GM23338 (cell line): ENCODE results near the gene BPIFB2. TPM values are rescaled to one million over a fixed set of nuclear protein-coding genes. Genes with fewer than 3 reads are reported as not detected.

ENCODE experiments used
- ATAC-seq: fragments of 200-7000 bp; cut with Tn5 transposase; 3 replicates; pipeline ENCODE4 v1.9.1; 2020
- DNase-seq: peaks from one replicate; pipeline ENCODE4 v3.0.0-alpha.2; 2015; ENCODE audit warnings: low spot score
- H2AFZ ChIP-seq: fragments of 200-600 bp; sonication (generic); 2 replicates; pipeline ENCODE4 v1.8.0; 2016; ENCODE audit warnings: antibody characterized with exemption, mild to moderate bottlenecking, moderate library complexity
- H3F3A ChIP-seq: fragments of 200-600 bp; sonication (generic); replicated peaks from 2 replicates; pipeline ENCODE4 v1.8.0; 2017; ENCODE audit warnings: antibody characterized with exemption, mixed run types, low read depth
- H3K27ac ChIP-seq: fragments of 200-600 bp; sonication (generic); 2 replicates; pipeline ENCODE4 v1.6.1; 2016; ENCODE audit warnings: low read depth
- H3K27me3 ChIP-seq: fragments of 200-600 bp; sonication (generic); 2 replicates; pipeline ENCODE4 v1.8.0; 2016; ENCODE audit warnings: mild to moderate bottlenecking, mixed run types, moderate library complexity; ENCODE audit not compliant: insufficient read depth
- H3K36me3 ChIP-seq: fragments of 200-600 bp; sonication (generic); 2 replicates; pipeline ENCODE4 v1.8.0; 2016; ENCODE audit warnings: mild to moderate bottlenecking; ENCODE audit not compliant: insufficient read depth
- H3K4me1 ChIP-seq: fragments of 200-600 bp; sonication (generic); 2 replicates; pipeline ENCODE4 v1.8.0; 2016; ENCODE audit warnings: mild to moderate bottlenecking, moderate library complexity; ENCODE audit not compliant: insufficient read depth
- H3K4me2 ChIP-seq: fragments of 200-600 bp; sonication (generic); 2 replicates; pipeline ENCODE4 v1.7.1; 2017; ENCODE audit warnings: mixed run types
- H3K4me3 ChIP-seq: fragments of 200-600 bp; sonication (generic); 2 replicates; pipeline ENCODE4 v1.6.1; 2016; ENCODE audit warnings: mixed run types
- H3K79me2 ChIP-seq: fragments of 200-600 bp; sonication (generic); replicated peaks from 2 replicates; pipeline ENCODE4 v1.8.0; 2017; ENCODE audit warnings: mild to moderate bottlenecking; ENCODE audit not compliant: insufficient read depth
- H3K9me2 ChIP-seq: fragments of 200-600 bp; sonication (generic); 2 replicates; pipeline ENCODE4 v1.8.0; 2017; ENCODE audit not compliant: insufficient read depth
- H4K20me1 ChIP-seq: fragments of 200-600 bp; sonication (generic); replicated peaks from 2 replicates; pipeline ENCODE4 v1.8.0; 2017; ENCODE audit warnings: mild to moderate bottlenecking; ENCODE audit not compliant: insufficient read depth
- H3K27ac Mint-ChIP-seq: 2 replicates; pipeline ENCODE4 v1.8.0; 2020; ENCODE audit warnings: inconsistent platforms, mild to moderate bottlenecking, moderate library complexity, mixed read lengths
- H3K27me3 Mint-ChIP-seq: 3 replicates; pipeline ENCODE4 v1.8.0; 2022; ENCODE audit warnings: low read depth, mild to moderate bottlenecking, moderate library complexity, mixed read lengths, inconsistent platforms; ENCODE audit not compliant: insufficient read depth, poor library complexity
- H3K36me3 Mint-ChIP-seq: 3 replicates; pipeline ENCODE4 v1.8.0; 2021; ENCODE audit warnings: low read depth, mild to moderate bottlenecking, inconsistent platforms, moderate library complexity, mixed read lengths
- H3K4me1 Mint-ChIP-seq: 3 replicates; pipeline ENCODE4 v1.8.0; 2020; ENCODE audit warnings: mild to moderate bottlenecking, inconsistent platforms, mixed read lengths
- H3K4me3 Mint-ChIP-seq: 3 replicates; pipeline ENCODE4 v1.8.0; 2021; ENCODE audit warnings: moderate library complexity, mild to moderate bottlenecking, inconsistent platforms, mixed read lengths
- H3K9me3 Mint-ChIP-seq: 3 replicates; pipeline ENCODE4 v1.8.0; 2020; ENCODE audit warnings: moderate library complexity, mild to moderate bottlenecking, inconsistent platforms, mixed read lengths
- CREB1 ChIP-seq: fragments of 250-450 bp; sonication (Bioruptor Pico); IDR thresholded peaks from 2 replicates; pipeline ENCODE4 v1.5.0; 2020; ENCODE audit warnings: low read depth, mild to moderate bottlenecking, moderate library complexity
- CTCF ChIP-seq, 2 experiments: fragments of 200-600 bp in 1 of 2; sonication (generic) in 1 of 2; conservative IDR thresholded peaks; 2 replicates each; pipeline versions ENCODE4 v1.5.1 to v1.6.1; 2016 to 2017; ENCODE audit warnings: antibody characterized with exemption in 2 of 2, low read depth in 2 of 2, mild to moderate bottlenecking in 2 of 2, moderate library complexity in 1 of 2
- ETS1 ChIP-seq: IDR thresholded peaks from 2 replicates; pipeline ENCODE4 v1.6.1; 2016; ENCODE audit warnings: antibody characterized with exemption
- EZH2 ChIP-seq: fragments of 200-600 bp; sonication (generic); IDR thresholded peaks from one replicate; pipeline ENCODE4 v1.8.0; 2017; ENCODE audit warnings: antibody characterized with exemption, mild to moderate bottlenecking, low read depth; ENCODE audit not compliant: unreplicated experiment
- EZH2phosphoT487 ChIP-seq: fragments of 200-600 bp; sonication (generic); IDR thresholded peaks from one replicate; pipeline ENCODE4 v1.8.1; 2018; ENCODE audit warnings: antibody characterized with exemption; ENCODE audit not compliant: unreplicated experiment
- JUNB ChIP-seq: IDR thresholded peaks from one replicate; pipeline ENCODE4 v1.6.1; 2016; ENCODE audit warnings: antibody characterized with exemption; ENCODE audit not compliant: unreplicated experiment
- NANOG ChIP-seq: IDR thresholded peaks from 2 replicates; pipeline ENCODE4 v1.6.1; 2016; ENCODE audit warnings: antibody characterized with exemption, borderline replicate concordance
- POLR2AphosphoS5 ChIP-seq: IDR thresholded peaks from 2 replicates; pipeline ENCODE4 v1.6.1; 2016; ENCODE audit warnings: antibody characterized with exemption, low read depth
- REST ChIP-seq: IDR thresholded peaks from one replicate; pipeline ENCODE4 v1.6.1; 2018; ENCODE audit warnings: antibody characterized with exemption; ENCODE audit not compliant: unreplicated experiment
- STAT1 ChIP-seq: IDR thresholded peaks from one replicate; pipeline ENCODE4 v1.6.1; 2016; ENCODE audit warnings: antibody characterized with exemption; ENCODE audit not compliant: unreplicated experiment
- ZNF114 ChIP-seq: fragments of 250-450 bp; sonication (Bioruptor Pico); IDR thresholded peaks from 2 replicates; pipeline ENCODE4 v1.5.0; 2020; ENCODE audit warnings: mild to moderate bottlenecking, moderate library complexity
- ZNF331 ChIP-seq: fragments of 250-450 bp; sonication (Bioruptor Pico); IDR thresholded peaks from 2 replicates; pipeline ENCODE4 v1.5.0; 2020; ENCODE audit warnings: low read depth, mild to moderate bottlenecking, moderate library complexity
- ZNF462 ChIP-seq: fragments of 250-450 bp; sonication (Bioruptor Pico); IDR thresholded peaks from 2 replicates; pipeline ENCODE4 v1.5.0; 2020; ENCODE audit warnings: mild to moderate bottlenecking, moderate library complexity
- polyA plus RNA-seq: library from polyadenylated mRNA; unstranded; fragments of >200 nt; fragmentation: Nextera tagmentation; extraction: Ambion mirVana; gene quantifications from 2 replicates; pipeline ENCODE4 v1.2.1, GENCODE V29; 2016
- total RNA-seq: library from RNA; depleted of rRNA; stranded (reverse); fragments of >200 nt; shearing (Covaris generic); gene quantifications from 2 replicates; pipeline ENCODE4 v1.2.3, GENCODE V29; 2014

BPIFB2 gene
- total and polyA plus RNA-seq, 2 experiments from 2014 or later = not detected

- no peaks in the 10 kb centered on the region for H3K36me3 Mint-ChIP-seq
- Histone ChIP-seq H3F3A (no peaks in the 10 kb centered on the region), H2AFZ (no peak overlapping the region), H3K9me2 (0 out of 2 replicates have a peak, but pooled peaks cover 6% of the 10 kb centered on the region), H3K4me1 (no peaks in the 10 kb centered on the region), H4K20me1 (no peaks in the 10 kb centered on the region), H3K27ac (no peak overlapping the region), H3K27me3 (no peaks in the 10 kb centered on the region), H3K36me3 (no peaks in the 10 kb centered on the region), H3K4me2 (no peak overlapping the region), H3K4me3 (no peak overlapping the region), H3K79me2 (no peaks in the 10 kb centered on the region)
- no peak overlapping the region for H3K27ac Mint-ChIP-seq
- DNase-seq (no peak), ATAC-seq (no peak)
- H3K4me3 Mint-ChIP-seq = no peak overlapping the region
- no peaks in the 10 kb centered on the region for H3K9me3 Mint-ChIP-seq
- H3K27me3 Mint-ChIP-seq = peaks cover 6% of the 10 kb centered on the region
- TF ChIP-seq CTCF (conservative IDR thresholded peaks at IDR 0.05; ENCODE audit: low read depth in 2 of 2) = no peak
- no peak for TF ChIP-seq ETS1
- TF ChIP-seq ZNF331 (CRISPR knock-in tag) = no peak
- no peak for TF ChIP-seq ZNF462 (CRISPR knock-in tag)
- no peak for TF ChIP-seq JUNB
- TF ChIP-seq NANOG = no peak
- no peak for TF ChIP-seq EZH2phosphoT487
- no peak for TF ChIP-seq EZH2
- TF ChIP-seq ZNF114 (CRISPR knock-in tag) = no peak
- no peak for TF ChIP-seq POLR2AphosphoS5
- TF ChIP-seq REST = no peak
- no peak for TF ChIP-seq STAT1
- TF ChIP-seq CREB1 (CRISPR knock-in tag) = no peak
- H3K4me1 Mint-ChIP-seq = no peaks in the 10 kb centered on the region
Observed at GRCh38 chr20:33022289-33022688, 14.8 kb downstream of the BPIFB2 start.
